HepG2 (cell line): ENCODE measurements around the gene MNAT1. TPM values are rescaled to one million over a fixed set of nuclear protein-coding genes. Genes with fewer than 3 reads are reported as not detected.

Source experiments
- ATAC-seq: fragments of 200-7000 bp; cut with Tn5 transposase; 3 replicates; pipeline ENCODE4 v1.9.1; 2020; ENCODE audit warnings: mild to moderate bottlenecking, moderate library complexity
- BruUV-seq: library from RNA; stranded (reverse); fragments of 400-500 nt; replicated peaks from 2 replicates; lab custom pipeline; 2021; lab: Mats Ljungman, UMichigan
- CTCF ChIA-PET: fragments of 300-600 bp; formaldehyde crosslinking; extraction: SDS; loops from one replicate; lab custom pipeline; 2021; ENCODE audit warnings: low total read pairs, inconsistent platforms, low intra/inter-chr PET ratio; lab: Yijun Ruan, JAX
- POLR2A ChIA-PET: fragments of 350-600 bp; sonication (Branson Sonifier 250); formaldehyde crosslinking; loops from one replicate; lab custom pipeline; 2020; ENCODE audit warnings: antibody characterized with exemption, inconsistent platforms; lab: Yijun Ruan, JAX
- DNase-seq: peaks from one replicate; pipeline ENCODE4 v3.0.0-alpha.2; 2015; ENCODE audit warnings: low spot score
- FAIRE-seq: peaks from 3 replicates; lab custom pipeline; 2011; peaks lifted over from hg19 to GRCh38; lab: Jason Lieb, UNC
- H2AFZ ChIP-seq: one replicate; pipeline ENCODE4 v1.6.1; 2011; ENCODE audit warnings: low read length, inconsistent platforms
- H3K27ac ChIP-seq: fragments of 300-600 bp; 3 replicates; pipeline ENCODE4 v1.8.0; 2011; ENCODE audit warnings: mixed run types, mild to moderate bottlenecking, mixed read lengths, low read length, inconsistent platforms; ENCODE audit not compliant: insufficient read depth; ENCODE audit errors: extremely low read length
- H3K27me3 ChIP-seq, 2 experiments: fragments of 200-600 bp in 1 of 2; 2 replicates in 1 of 2; 3 replicates in 1 of 2; pipeline versions ENCODE4 v1.6.0 to v1.8.0; 2011; ENCODE audit warnings: low read length in 2 of 2, mild to moderate bottlenecking in 2 of 2, moderate library complexity in 2 of 2, inconsistent platforms in 1 of 2; ENCODE audit not compliant: insufficient read depth in 2 of 2, control insufficient read depth in 1 of 2
- H3K36me3 ChIP-seq, 2 experiments: fragments of 200-600 bp in 1 of 2; replicated peaks in 1 of 2; 2 replicates in 1 of 2; 3 replicates in 1 of 2; pipeline versions ENCODE4 v1.5.1 to v1.8.0; 2011; ENCODE audit warnings: low read length in 2 of 2, inconsistent platforms in 1 of 2; ENCODE audit not compliant: insufficient read depth in 2 of 2, control insufficient read depth in 1 of 2
- H3K4me1 ChIP-seq: 2 replicates; pipeline ENCODE4 v1.5.1; 2012; ENCODE audit warnings: low read length, inconsistent platforms; ENCODE audit not compliant: insufficient read depth
- H3K4me2 ChIP-seq: 2 replicates; pipeline ENCODE4 v1.6.0; 2011; ENCODE audit warnings: low read depth, low read length, inconsistent platforms
- H3K4me3 ChIP-seq, 3 experiments: fragments of 200-600 bp in 1 of 3; sonication (generic), shearing (Covaris generic) in 1 of 3; replicated peaks in 1 of 3; 2 replicates each; pipeline ENCODE4 v1.5.1; 2011 to 2016; ENCODE audit warnings: low read length in 3 of 3, inconsistent platforms in 2 of 3, low read depth in 2 of 3, mild to moderate bottlenecking in 2 of 3, control low read depth in 1 of 3, mixed read lengths in 1 of 3; ENCODE audit not compliant: insufficient read depth in 1 of 3
- H3K79me2 ChIP-seq: one replicate; pipeline ENCODE4 v1.6.1; 2011; ENCODE audit warnings: low read length, inconsistent platforms; ENCODE audit not compliant: insufficient read depth
- H3K9ac ChIP-seq: 2 replicates; pipeline ENCODE4 v1.6.0; 2011; ENCODE audit warnings: mild to moderate bottlenecking, low read depth, low read length, inconsistent platforms; ENCODE audit not compliant: insufficient read depth
- H3K9me3 ChIP-seq: 2 replicates; pipeline ENCODE4 v1.5.1; 2012; ENCODE audit warnings: mild to moderate bottlenecking, low read length
- H4K20me1 ChIP-seq: 2 replicates; pipeline ENCODE4 v1.6.0; 2011; ENCODE audit warnings: inconsistent platforms, mild to moderate bottlenecking, low read length, moderate library complexity; ENCODE audit not compliant: insufficient read depth
- CREM ChIP-seq, 2 experiments: sonication (generic) in 1 of 2; formaldehyde crosslinking in 1 of 2; IDR thresholded peaks; 2 replicates each; pipeline versions ENCODE4 v1.4.0 to v1.6.1; 2016 to 2020; ENCODE audit warnings: antibody characterized with exemption in 1 of 2, mild to moderate bottlenecking in 1 of 2, missing genetic modification reagents in 1 of 2
- EED ChIP-seq: sonication (generic); formaldehyde crosslinking; IDR thresholded peaks from 2 replicates; pipeline ENCODE4 v1.5.0; 2020; ENCODE audit warnings: mild to moderate bottlenecking, missing genetic modification reagents
- GFI1 ChIP-seq: sonication (generic); formaldehyde crosslinking; IDR thresholded peaks from 2 replicates; pipeline ENCODE4 v1.5.0; 2020; ENCODE audit warnings: missing genetic modification reagents, mild to moderate bottlenecking, borderline replicate concordance
- JUNB ChIP-seq: sonication (generic); formaldehyde crosslinking; IDR thresholded peaks from 2 replicates; pipeline ENCODE4 v1.8.0; 2022; ENCODE audit warnings: missing genetic modification reagents, mild to moderate bottlenecking, borderline replicate concordance
- MYNN ChIP-seq: sonication (generic); formaldehyde crosslinking; IDR thresholded peaks from 2 replicates; pipeline ENCODE4 v1.4.0; 2020; ENCODE audit warnings: mild to moderate bottlenecking, low read depth, missing genetic modification reagents
- PRPF4 ChIP-seq: fragments of 200-400 bp; formaldehyde crosslinking; IDR thresholded peaks from 2 replicates; pipeline ENCODE4 v1.6.1; 2016; ENCODE audit warnings: low read length, low read depth; ENCODE audit not compliant: poor library complexity, severe bottlenecking
- SOX13 ChIP-seq, 3 experiments: fragments of 450-650 bp in 1 of 3; sonication (generic) in 1 of 3; formaldehyde crosslinking in 1 of 3; IDR thresholded peaks in 2 of 3; conservative IDR thresholded peaks in 1 of 3; 2 replicates each; pipeline versions ENCODE4 v1.5.0 to v1.6.1; 2016 to 2020; ENCODE audit warnings: antibody characterized with exemption in 1 of 3, mild to moderate bottlenecking in 1 of 3, missing compliant biosample characterization in 1 of 3, missing genetic modification reagents in 1 of 3, moderate library complexity in 1 of 3
- ZHX2 ChIP-seq, 2 experiments: sonication (generic) in 1 of 2; formaldehyde crosslinking in 1 of 2; IDR thresholded peaks; 2 replicates each; pipeline versions ENCODE4 v1.6.1 to v1.9.0; 2014 to 2022; ENCODE audit warnings: antibody characterized with exemption in 1 of 2, borderline replicate concordance in 1 of 2, inconsistent platforms in 1 of 2, low read depth in 1 of 2, missing genetic modification reagents in 1 of 2
- ZNF644 ChIP-seq: IDR thresholded peaks from 2 replicates; pipeline ENCODE4 v1.6.1; 2016; ENCODE audit warnings: low read depth
- ZNF747 ChIP-seq: sonication (generic); formaldehyde crosslinking; IDR thresholded peaks from 2 replicates; pipeline ENCODE4 v1.8.1; 2023; ENCODE audit warnings: missing genetic modification reagents, mild to moderate bottlenecking, borderline replicate concordance
- WGBS: methylation state at CpG from one replicate; pipeline ENCODE4 v1.1.6; 2017; ENCODE audit warnings: low lambda C conversion rate; 5-methylcytosine and 5-hydroxymethylcytosine counted together
- in situ Hi-C: cut with HindIII; loops from 2 replicates; pipeline ENCODE4 v1.10.0; 2017; ENCODE audit warnings: low pct_unique_long_range_greater_than_20kb; ENCODE audit not compliant: extremely low pct_ligation_motif_present
- intact Hi-C: fragments of 100-400 bp; cut with micrococcal nuclease; formaldehyde crosslinking; loops from one replicate; pipeline ENCODE4 v1.10.0; 2022; ENCODE audit not compliant: unreplicated experiment
- polyA plus RNA-seq, 8 experiments: library from polyadenylated mRNA; depleted of rRNA in 3 of 8; stranded (reverse) in 7 of 8; unstranded in 1 of 8; fragments of >200 nt; fragmentation: Illumina TruSeq in 4 of 8; extraction: Trizol in 4 of 8; gene quantifications; 2 replicates each; pipeline versions ENCODE4 v1.2.1 to v1.2.3, GENCODE V29; 2011 to 2016; ENCODE audit warnings: low read depth in 4 of 8, missing spikeins in 1 of 8, mixed read lengths in 1 of 8; ENCODE audit not compliant: insufficient read depth in 1 of 8
- total RNA-seq, 5 experiments: library from RNA; depleted of rRNA; stranded (reverse); fragments of >200 nt; fragmentation: Illumina TruSeq; extraction: Trizol; gene quantifications; 2 replicates each; pipeline ENCODE4 v1.2.3, GENCODE V29; 2016; ENCODE audit warnings: low read depth in 1 of 5
- TF ChIP-seq, protein P1 (sequence below): sonication (generic); formaldehyde crosslinking; IDR thresholded peaks from 2 replicates; pipeline ENCODE4 v1.5.0; 2020; ENCODE audit warnings: missing genetic modification reagents
- TF ChIP-seq, protein P2 (sequence below): sonication (generic); formaldehyde crosslinking; IDR thresholded peaks from 2 replicates; pipeline ENCODE4 v1.5.1; 2020; ENCODE audit warnings: mild to moderate bottlenecking, missing genetic modification reagents, borderline replicate concordance

The MNAT1 gene
- total and polyA plus RNA-seq, 2 of the 13 experiments (the other 11 are each of a cell fraction or from before 2014, with no cell fraction given): 49.2 to 94.8 TPM

GRCh38 chr14:60839657-60840056 is 105.1 kb downstream of the MNAT1 start (continued):
- no peak for TF ChIP-seq MYNN (CRISPR knock-in tag)
- TF ChIP-seq JUNB: no peak
- no peak for TF ChIP-seq ZNF644 (CRISPR knock-in tag)
- TF ChIP-seq, protein P1, sequence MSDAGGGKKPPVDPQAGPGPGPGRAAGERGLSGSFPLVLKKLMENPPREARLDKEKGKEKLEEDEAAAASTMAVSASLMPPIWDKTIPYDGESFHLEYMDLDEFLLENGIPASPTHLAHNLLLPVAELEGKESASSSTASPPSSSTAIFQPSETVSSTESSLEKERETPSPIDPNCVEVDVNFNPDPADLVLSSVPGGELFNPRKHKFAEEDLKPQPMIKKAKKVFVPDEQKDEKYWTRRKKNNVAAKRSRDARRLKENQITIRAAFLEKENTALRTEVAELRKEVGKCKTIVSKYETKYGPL (CRISPR knock-in tag): no peak
- TF ChIP-seq, protein P2, sequence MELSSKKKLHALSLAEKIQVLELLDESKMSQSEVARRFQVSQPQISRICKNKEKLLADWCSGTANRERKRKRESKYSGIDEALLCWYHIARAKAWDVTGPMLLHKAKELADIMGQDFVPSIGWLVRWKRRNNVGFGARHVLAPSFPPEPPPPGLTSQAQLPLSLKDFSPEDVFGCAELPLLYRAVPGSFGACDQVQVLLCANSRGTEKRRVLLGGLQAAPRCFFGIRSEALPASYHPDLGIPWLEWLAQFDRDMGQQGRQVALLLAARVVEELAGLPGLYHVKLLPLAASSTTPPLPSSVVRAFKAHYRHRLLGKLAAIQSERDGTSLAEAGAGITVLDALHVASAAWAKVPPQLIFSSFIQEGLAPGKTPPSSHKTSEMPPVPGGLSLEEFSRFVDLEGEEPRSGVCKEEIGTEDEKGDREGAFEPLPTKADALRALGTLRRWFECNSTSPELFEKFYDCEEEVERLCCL (CRISPR knock-in tag): no peak

DNA sequence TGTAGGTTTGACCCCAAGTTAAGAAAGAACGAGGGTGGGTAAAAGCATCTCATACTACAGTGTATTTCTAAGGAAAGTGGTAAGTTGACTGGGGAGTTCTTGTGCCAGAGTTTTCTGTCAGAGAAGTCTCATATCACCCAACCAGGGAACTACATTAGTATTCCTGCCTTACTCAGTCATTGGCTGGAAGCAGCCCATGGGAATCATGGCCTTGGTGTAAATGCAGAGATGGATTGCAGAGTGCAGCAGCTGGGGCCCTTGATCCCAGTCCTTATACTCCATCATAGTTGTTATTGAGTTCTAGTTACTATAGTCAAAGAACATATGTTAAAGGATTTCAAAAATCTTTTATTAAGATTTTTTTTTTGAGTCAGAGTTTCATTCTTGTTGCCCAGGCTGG is 105.8 kb downstream of the MNAT1 start:
- Histone ChIP-seq H3K27me3 (no peaks in the 10 kb centered on the region), H3K79me2 (no peaks in the 10 kb centered on the region), H3K9me3 (no peaks in the 10 kb centered on the region), H2AFZ (no peak overlapping the region), H3K9ac (no peak overlapping the region), H3K4me1 (no peaks in the 10 kb centered on the region), H3K4me2 (no peak overlapping the region), H3K4me3 (no peak overlapping the region), H3K27ac (no peak overlapping the region), H3K36me3 (peaks cover 7 to 14% of the 10 kb centered on the region in 2 experiments; a peak in 3 of 5 replicates), H4K20me1 (no peaks in the 10 kb centered on the region)
- WGBS: 96% methylated on average over 1 of the region's 1 CpG
- in situ Hi-C loops: no loop called here
- ChIA-PET CTCF (no interaction called here), POLR2A (no interaction called here)
- ATAC-seq: no peak
- BruUV-seq: no TSS peak
- DNase-seq: no peak
- FAIRE-seq: no peak
- intact Hi-C loops: no loop called here
- TF ChIP-seq GFI1 (CRISPR knock-in tag): no peak
- no peak for TF ChIP-seq ZHX2 (IDR thresholded peaks at IDR 0.05; ENCODE audit: low read depth)
- TF ChIP-seq ZHX2 (CRISPR knock-in tag; IDR thresholded peaks at IDR 0.05; ENCODE audit: borderline replicate concordance): no peak
- no peak for TF ChIP-seq SOX13 (IDR thresholded peaks at IDR 0.05)
- TF ChIP-seq SOX13 (CRISPR knock-in tag; conservative IDR thresholded peaks at IDR 0.05 in 1 of 2, IDR thresholded peaks at IDR 0.05 in 1 of 2): no peak
- TF ChIP-seq PRPF4: no peak
- TF ChIP-seq ZNF747 (CRISPR knock-in tag): no peak
- TF ChIP-seq CREM (IDR thresholded peaks at IDR 0.05): no peak
- no peak for TF ChIP-seq CREM (CRISPR knock-in tag; IDR thresholded peaks at IDR 0.05)
- TF ChIP-seq EED (CRISPR knock-in tag): no peak
